Adrenal gland (tissue), 5 donors: ENCODE data around the gene S100G.

Experiments used
- CTCF ChIP-seq, 6 experiments: fragments of 450-650 bp in 4 of 6; fragments of 200-600 bp in 2 of 6; sonication (generic) in 1 of 6; IDR thresholded peaks; 1 replicate in 5 of 6; 2 replicates in 1 of 6; pipeline versions ENCODE4 v1.5.1 to v1.8.0; 2016 to 2021; ENCODE audit warnings: antibody characterized with exemption in 6 of 6, mild to moderate bottlenecking in 2 of 6, moderate library complexity in 1 of 6
- POLR2A ChIP-seq, 2 donors: fragments of 450-650 bp; IDR thresholded peaks; one replicate each; pipeline ENCODE4 v1.6.1; 2017; ENCODE audit warnings: antibody characterized with exemption in 2 of 2, mild to moderate bottlenecking in 2 of 2, moderate library complexity in 1 of 2
- donor health status: DM: no; HTN: no; CAD: no.

- TF ChIP-seq CTCF (IDR thresholded peaks at IDR 0.05) (no peak), POLR2A (IDR thresholded peaks at IDR 0.05) (no peak)
Observed at GRCh38 chrX:16653424-16653823, 3.5 kb downstream of the S100G start.
